Stimulated activated CD4-positive, alpha-beta T cell treated with anti-CD3 and anti-CD28 coated beads, Interleukin-4, amount 100 ng/mL, for 1 hour (primary cell): Measurements from ENCODE around the gene CREB5.

Experiments
- DNase-seq: peaks from one replicate; pipeline ENCODE4 v3.0.0-alpha.2; 2020

CREB5 gene

DNA sequence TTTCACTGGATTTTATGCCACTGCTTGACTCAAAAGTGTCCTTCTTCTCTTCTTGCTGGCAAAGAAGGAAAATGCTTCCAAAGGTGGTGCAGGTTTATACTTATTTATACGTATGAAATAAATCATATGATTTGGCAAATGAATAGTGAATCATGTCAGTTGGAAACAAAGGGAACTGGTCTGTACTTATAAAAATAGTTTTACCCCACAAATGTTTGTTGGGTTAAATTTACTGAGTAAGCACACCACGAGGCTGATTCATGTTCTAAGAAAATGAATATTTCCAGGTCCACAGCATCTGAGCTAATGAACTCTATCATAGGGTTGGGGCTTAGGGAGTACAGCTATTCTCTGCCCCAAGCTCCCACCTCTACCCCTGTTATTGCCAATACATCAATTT, 313.6 kb downstream of the CREB5 start:
- DNase-seq: no peak

DNA sequence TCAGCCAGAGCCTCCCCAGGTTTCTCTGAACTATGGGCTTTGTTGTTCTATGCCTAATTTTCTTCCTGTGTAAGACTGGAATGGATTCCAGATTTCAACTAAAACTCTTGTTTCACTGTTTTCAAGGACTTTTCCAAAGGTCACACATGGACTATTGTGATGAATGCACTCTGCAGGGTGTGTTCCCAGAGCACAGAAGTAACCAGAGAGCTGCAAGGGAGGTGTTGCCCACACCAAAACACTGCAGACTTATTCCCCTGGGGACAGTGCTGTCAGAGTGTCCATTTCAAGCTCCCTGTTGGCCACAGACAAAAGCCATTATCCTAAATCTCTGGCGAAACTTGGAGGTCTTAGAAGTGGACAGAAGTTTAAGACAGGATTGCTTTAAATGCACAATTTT, 314.2 kb downstream of the CREB5 start:
- no peak for DNase-seq

DNA sequence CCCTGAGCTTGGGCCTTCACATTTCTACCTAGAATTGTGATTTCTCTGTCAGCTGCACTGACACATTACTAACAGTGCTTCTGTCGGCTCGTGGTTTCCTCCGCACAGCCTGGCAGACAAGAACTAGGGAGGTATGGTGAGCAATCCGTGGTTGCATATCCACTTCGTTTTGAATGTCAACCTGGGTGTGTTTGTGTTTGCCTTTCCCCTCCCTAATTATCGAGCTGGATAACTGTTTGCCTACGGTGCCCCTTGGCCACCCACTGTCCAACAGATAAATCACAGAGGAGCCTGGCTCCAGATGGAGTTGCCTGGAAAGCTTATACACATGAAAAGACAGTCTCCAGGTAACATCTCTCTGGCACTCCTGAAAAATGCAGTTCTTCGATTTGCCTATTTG, 317.0 kb downstream of the CREB5 start:
- DNase-seq: no peak

GRCh38 chr7:28729727-28730126, 317.4 kb downstream of the CREB5 start:
- DNase-seq: no peak

GRCh38 chr7:28731092-28731658, 318.9 kb downstream of the CREB5 start:
- no peak for DNase-seq

GRCh38 chr7:28732071-28732869, 320.0 kb downstream of the CREB5 start:
- DNase-seq: no peak

GRCh38 chr7:28733035-28733434, 320.7 kb downstream of the CREB5 start:
- DNase-seq: no peak

GRCh38 chr7:28738412-28738811, 326.1 kb downstream of the CREB5 start:
- DNase-seq: no peak

GRCh38 chr7:28739128-28739527, 326.8 kb downstream of the CREB5 start:
- no peak for DNase-seq

DNA sequence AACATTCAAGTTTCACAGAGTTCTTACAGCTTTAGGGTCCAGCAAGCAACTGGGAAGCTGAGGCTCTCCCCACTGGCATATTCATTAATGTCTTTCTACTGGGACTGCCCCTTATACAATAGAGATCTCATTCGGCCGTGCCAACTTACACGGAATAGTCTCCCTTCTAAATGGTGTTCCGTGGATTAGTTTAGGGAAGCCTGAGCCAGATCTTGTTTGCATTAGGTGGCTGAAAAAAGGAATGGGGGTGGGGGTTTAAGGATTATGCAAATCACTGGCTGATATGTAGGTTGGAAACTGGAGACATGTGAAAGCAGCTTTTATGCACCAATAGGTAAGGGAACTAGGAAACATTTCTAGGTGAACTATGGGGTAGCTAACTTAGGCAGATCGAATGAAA, 327.5 kb downstream of the CREB5 start:
- DNase-seq: no peak

DNA sequence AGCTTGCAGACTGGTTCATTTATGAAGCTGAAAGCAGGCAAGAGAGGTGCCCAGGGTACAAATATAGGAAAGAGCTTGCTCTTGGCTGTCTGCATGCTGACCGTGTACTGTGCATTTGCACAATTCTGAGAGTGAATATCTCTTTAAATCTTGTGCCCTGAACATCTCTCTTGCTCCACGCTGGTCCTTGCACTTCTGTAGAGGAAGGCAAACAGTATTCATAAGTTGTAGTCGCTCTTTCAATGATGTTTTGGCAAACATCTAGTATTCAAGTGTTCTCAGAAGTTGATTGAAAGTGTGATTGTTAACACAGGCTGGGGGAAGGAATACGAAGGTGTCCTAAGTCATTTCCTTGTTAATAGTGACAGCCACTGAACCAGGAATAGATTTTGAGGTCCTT, 332.6 kb downstream of the CREB5 start:
- DNase-seq: no peak

DNA sequence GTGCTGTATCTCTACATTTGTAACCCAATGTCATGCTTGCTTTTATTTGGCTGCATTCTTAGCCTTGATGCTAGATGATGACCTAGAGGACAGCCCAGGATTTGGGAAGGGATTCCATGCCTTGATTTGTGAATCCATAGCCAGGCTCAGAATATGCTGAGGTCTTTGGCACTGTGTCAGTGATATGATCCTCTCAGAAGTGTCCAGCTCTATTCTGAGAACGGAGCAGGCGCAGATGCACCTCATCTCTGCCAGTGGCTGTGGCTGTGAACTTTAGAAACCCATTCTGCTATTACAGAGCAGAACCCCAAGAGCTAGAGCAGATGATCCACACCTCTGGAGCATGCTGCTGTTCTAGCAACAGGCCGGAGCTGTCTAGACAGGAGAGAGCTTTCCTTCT, 333.0 kb downstream of the CREB5 start:
- DNase-seq: no peak

DNA sequence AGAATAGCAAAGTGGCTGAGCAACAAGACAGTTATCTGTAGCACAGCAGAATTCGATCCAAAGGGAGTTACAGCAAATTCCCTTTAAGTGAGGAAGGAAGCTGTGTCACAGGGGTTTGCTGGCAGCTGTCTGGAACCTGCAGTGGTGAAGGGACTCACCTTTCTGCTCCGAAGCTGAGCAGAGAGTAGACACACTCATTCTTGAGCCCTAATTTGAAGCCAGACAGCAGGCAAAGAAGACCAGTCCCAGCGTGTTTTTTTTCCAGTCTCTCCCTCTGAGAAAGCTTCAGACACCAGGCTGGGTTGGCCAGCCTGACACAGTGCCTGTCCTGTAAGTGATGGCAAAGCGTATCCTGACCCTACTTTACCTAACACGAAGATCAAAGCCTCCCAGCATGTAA, 335.1 kb downstream of the CREB5 start:
- DNase-seq: no peak

DNA sequence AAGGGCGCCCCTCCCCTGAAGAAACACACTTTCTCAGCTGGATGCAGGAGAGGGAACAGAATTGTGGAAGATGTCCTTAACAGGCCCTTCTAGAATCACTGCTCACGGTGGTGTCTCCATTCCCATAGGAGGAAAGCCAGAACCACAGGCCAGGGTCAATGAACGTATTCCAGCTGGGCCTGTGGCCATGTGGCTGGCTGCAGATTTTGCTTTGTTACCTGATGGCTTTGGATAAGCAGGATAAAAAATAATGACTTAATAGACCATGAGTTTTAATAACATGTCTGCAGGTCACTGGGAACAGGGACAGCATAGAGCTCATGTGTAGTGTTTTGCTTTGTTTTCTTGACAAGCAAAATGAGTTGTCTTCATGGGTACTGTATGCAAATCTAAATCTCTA, 335.5 kb downstream of the CREB5 start:
- DNase-seq: no peak

- no peak for DNase-seq
Measured at GRCh38 chr7:28748346-28748745, 336.0 kb downstream of the CREB5 start.

GRCh38 chr7:28748933-28749584, 336.7 kb downstream of the CREB5 start:
- DNase-seq: no peak

DNA sequence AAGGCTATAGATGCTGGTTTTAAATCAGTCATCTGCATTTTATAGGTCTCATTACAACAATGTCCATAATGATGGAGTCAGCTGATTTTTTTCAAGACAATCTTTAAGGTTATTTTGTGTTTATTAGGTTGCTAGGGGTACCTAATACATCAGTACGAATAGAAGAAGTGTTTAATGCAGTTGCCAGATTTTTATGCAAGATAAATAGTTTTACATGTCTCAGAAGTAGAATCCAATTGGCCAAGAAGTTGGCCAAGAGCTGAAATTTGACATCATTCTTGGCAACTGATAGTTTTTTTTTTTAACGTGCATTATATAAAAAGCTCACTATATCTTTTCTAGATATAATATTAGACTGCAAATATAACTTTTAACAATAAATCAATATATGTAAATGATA, 337.3 kb downstream of the CREB5 start:
- no peak for DNase-seq

- DNase-seq: no peak
Measured at GRCh38 chr7:28750981-28751380, 338.7 kb downstream of the CREB5 start.

GRCh38 chr7:28753613-28754012, 341.3 kb downstream of the CREB5 start:
- DNase-seq: no peak

GRCh38 chr7:28754027-28754426, 341.7 kb downstream of the CREB5 start:
- no peak for DNase-seq

DNA sequence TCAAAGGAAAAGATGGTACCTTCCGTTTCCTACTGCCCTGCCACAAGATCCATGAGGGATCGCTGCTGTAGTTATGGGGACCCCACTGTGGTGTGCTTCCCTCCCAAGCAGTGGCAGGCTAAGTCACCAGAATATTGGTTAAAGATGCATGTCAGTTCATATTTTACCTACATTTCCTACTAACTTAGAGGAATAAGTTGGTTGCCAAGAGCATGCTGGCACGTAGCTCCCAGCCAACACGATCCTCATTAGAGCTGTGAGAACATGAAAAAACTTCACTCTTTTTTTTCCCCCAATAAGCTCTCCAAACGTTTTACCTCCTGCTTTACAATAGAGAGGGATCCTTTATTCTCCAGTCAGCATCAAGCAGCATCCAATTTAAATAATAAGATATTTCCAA, 342.1 kb downstream of the CREB5 start:
- DNase-seq: no peak

GRCh38 chr7:28755255-28755654, 342.9 kb downstream of the CREB5 start:
- no peak for DNase-seq

DNA sequence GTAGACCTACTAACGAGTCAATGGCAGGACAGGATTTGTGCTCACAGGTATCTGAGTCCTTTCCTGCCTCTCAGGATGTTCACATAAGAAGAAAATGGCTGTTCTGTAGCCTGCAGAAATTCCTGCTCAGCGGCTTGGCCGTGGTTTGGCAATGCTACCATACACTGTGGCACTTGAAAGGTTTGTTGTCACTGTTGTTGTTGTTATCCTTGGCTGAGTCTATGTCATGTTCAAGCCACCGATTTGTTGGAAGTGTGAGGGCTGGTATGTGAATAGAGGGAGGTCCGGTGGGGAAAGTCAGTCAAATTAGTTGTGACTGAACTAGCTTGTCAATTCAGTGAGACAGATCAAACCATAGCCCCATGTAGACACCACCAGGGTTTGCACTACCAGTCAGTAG, 345.9 kb downstream of the CREB5 start:
- no peak for DNase-seq

GRCh38 chr7:28759475-28759971, 347.2 kb downstream of the CREB5 start:
- DNase-seq: no peak
